Fibroblast of lung (primary cell): ENCODE results near the gene NYAP1.

Source experiments
- CTCF ChIP-seq, 2 donors: IDR thresholded peaks in 1 of 2; conservative IDR thresholded peaks in 1 of 2; 1 replicate in 1 of 2; 2 replicates in 1 of 2; pipeline ENCODE4 v1.5.1; 2011 to 2012; ENCODE audit warnings: low read length in 2 of 2, control low read depth in 1 of 2, inconsistent platforms in 1 of 2, low read depth in 1 of 2, mild to moderate bottlenecking in 1 of 2
- EZH2 ChIP-seq: IDR thresholded peaks from 2 replicates; pipeline ENCODE4 v1.5.1; 2012; ENCODE audit warnings: low read length, control low read depth, mild to moderate bottlenecking; ENCODE audit errors: missing control alignments

GRCh38 chr7:100456562-100456961, 27.2 kb upstream of the NYAP1 start:
- TF ChIP-seq CTCF (conservative IDR thresholded peaks at IDR 0.05 in 1 of 2, IDR thresholded peaks at IDR 0.05 in 1 of 2; ENCODE audit: low read depth in 1 of 2, low read length in 2 of 2): no peak
- no peak for TF ChIP-seq EZH2
